ENCODE measurements around the gene PHTF2. TPM values are rescaled to one million over a fixed set of nuclear protein-coding genes. Genes with fewer than 3 reads are reported as not detected.
A peak's percentile ranks its signal among the peaks of the same experiment; 100 is the strongest.

Gene PHTF2
- total and polyA plus RNA-seq, 2 of the 4 experiments (the other 2 are of a cell fraction), result 28.3 to 69.9 TPM

DNA sequence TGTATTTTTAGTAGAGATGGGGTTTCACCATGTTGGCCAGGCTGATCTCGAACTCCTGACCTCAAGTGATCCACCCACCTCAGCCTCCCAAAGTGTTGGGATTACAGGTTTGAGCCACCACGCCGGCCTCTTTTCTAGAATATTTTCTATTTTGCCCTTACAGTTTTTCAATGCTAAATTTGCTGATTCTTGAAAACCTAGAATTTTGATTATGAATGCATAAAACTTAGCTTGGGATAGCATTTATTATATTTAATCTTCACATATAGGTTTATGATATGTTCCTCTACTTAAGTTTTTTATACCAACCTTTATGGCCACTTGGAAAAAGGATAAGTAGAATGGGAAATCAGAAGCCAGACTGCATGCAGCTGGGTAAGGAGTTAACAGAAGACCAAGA is 2.5 kb upstream of the PHTF2 start:
- no peak overlapping the region for H2BK15ac ChIP-seq (ENCODE audit: low read depth, low read length)
- no peaks in the 10 kb centered on the region for H3K27me3 ChIP-seq (ENCODE audit: control insufficient read depth, insufficient read depth, low read length)
- no peak overlapping the region for H2AK5ac ChIP-seq (ENCODE audit: low read depth, low read length)
- H3K4me2 ChIP-seq (ENCODE audit: low read depth, low read length), result no peak overlapping the region
- no peak overlapping the region for H3K4me3 ChIP-seq (ENCODE audit: insufficient read depth, low read depth, low read length)
- intact Hi-C loops (cut with micrococcal nuclease) (loop anchor here (10.0 kb wide), 1 partner anchor 109 kb away; no protein-coding TSS in a partner anchor), in situ Hi-C loops (cut with MboI; ENCODE audit: low sequenced_read_pairs) (no loop called here), dilution Hi-C loops (cut with HindIII; ENCODE audit: low sequenced_read_pairs, unreplicated experiment) (no loop called here)
- no peaks in the 10 kb centered on the region for H3K9me1 ChIP-seq (ENCODE audit: insufficient read depth, low read length)
- BruUV-seq (replicated peaks), result no TSS peak
- H4K20me1 ChIP-seq (ENCODE audit: insufficient read depth, low read length), result no peaks in the 10 kb centered on the region
- H3K9ac ChIP-seq (ENCODE audit: low read depth, low read length), result no peak overlapping the region
- H3K4ac ChIP-seq (ENCODE audit: low read depth, low read length), result no peak overlapping the region
- H4K5ac ChIP-seq (ENCODE audit: low read depth, low read length), result no peak overlapping the region
- no CpG with 5 or more reads among the region's 3 CpGs for WGBS, 2 experiments (ENCODE audit: extremely low coverage in 2 of 2, insufficient read length in 1 of 2)
- H2BK120ac ChIP-seq (ENCODE audit: low read depth, low read length), result no peak overlapping the region
- DNase-seq (no peak), ATAC-seq (ENCODE audit: low read depth) (no peak)
- TF ChIP-seq NFE2L2 (IDR thresholded peaks at IDR 0.05; ENCODE audit: low read depth, low read length) (no peak), MAFK (IDR thresholded peaks at IDR 0.05; ENCODE audit: low read depth, low read length) (peak; percentile 27; the same call in 1 of the 2 replicates), MXI1 (IDR thresholded peaks at IDR 0.05; ENCODE audit: borderline replicate concordance, low read depth, low read length) (no peak)
- TF ChIP-seq, protein P1, sequence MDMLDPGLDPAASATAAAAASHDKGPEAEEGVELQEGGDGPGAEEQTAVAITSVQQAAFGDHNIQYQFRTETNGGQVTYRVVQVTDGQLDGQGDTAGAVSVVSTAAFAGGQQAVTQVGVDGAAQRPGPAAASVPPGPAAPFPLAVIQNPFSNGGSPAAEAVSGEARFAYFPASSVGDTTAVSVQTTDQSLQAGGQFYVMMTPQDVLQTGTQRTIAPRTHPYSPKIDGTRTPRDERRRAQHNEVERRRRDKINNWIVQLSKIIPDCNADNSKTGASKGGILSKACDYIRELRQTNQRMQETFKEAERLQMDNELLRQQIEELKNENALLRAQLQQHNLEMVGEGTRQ (IDR thresholded peaks at IDR 0.05; ENCODE audit: low read depth, low read length), result no peak
- TF ChIP-seq, protein P2, sequence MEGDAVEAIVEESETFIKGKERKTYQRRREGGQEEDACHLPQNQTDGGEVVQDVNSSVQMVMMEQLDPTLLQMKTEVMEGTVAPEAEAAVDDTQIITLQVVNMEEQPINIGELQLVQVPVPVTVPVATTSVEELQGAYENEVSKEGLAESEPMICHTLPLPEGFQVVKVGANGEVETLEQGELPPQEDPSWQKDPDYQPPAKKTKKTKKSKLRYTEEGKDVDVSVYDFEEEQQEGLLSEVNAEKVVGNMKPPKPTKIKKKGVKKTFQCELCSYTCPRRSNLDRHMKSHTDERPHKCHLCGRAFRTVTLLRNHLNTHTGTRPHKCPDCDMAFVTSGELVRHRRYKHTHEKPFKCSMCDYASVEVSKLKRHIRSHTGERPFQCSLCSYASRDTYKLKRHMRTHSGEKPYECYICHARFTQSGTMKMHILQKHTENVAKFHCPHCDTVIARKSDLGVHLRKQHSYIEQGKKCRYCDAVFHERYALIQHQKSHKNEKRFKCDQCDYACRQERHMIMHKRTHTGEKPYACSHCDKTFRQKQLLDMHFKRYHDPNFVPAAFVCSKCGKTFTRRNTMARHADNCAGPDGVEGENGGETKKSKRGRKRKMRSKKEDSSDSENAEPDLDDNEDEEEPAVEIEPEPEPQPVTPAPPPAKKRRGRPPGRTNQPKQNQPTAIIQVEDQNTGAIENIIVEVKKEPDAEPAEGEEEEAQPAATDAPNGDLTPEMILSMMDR (conservative IDR thresholded peaks at IDR 0.05; ENCODE audit: low read depth, low read length), result no peak
- H3K14ac ChIP-seq (replicated peaks; ENCODE audit: low read depth, low read length), result no peak overlapping the region
- no peak overlapping the region for H4K8ac ChIP-seq (ENCODE audit: low read depth in 2 of 2, low read length in 2 of 2)
- H4K91ac ChIP-seq (ENCODE audit: insufficient read depth, low read depth, low read length), result no peak overlapping the region
- H3K4me1 ChIP-seq (ENCODE audit: control insufficient read depth, insufficient read depth, low read length), result peaks cover 6% of the 10 kb centered on the region; the same call in 1 of the 2 replicates
- no peaks in the 10 kb centered on the region for H3K36me3 ChIP-seq (ENCODE audit: control insufficient read depth, insufficient read depth, low read length)
- no peaks in the 10 kb centered on the region for H3K9me3 ChIP-seq (ENCODE audit: control insufficient read depth, insufficient read depth, low read length)
- H3K79me1 ChIP-seq (ENCODE audit: low read depth in 1 of 2, low read length in 2 of 2), result peaks cover 15 to 67% of the 10 kb centered on the region in 2 experiments
- POLR2A ChIA-PET (ENCODE audit: unreplicated experiment), result interaction anchor here (0.6 kb wide), 1 partner anchor 9 kb away, joined by 4 read pairs; no protein-coding TSS in a partner anchor
- H2BK5ac ChIP-seq (ENCODE audit: low read depth, low read length, poor library complexity, severe bottlenecking), result no peak overlapping the region
- CTCF ChIA-PET, result no interaction called here
- H2AFZ ChIP-seq (replicated peaks; ENCODE audit: low read length, poor library complexity), result no peak overlapping the region
- no peak overlapping the region for H3K27ac ChIP-seq (ENCODE audit: insufficient read depth, low read length)
- H2AK9ac ChIP-seq (replicated peaks; ENCODE audit: low read depth, low read length, poor library complexity), result no peak overlapping the region
- H2BK20ac ChIP-seq (ENCODE audit: low read depth, low read length), result no peak overlapping the region
- H3K23ac ChIP-seq (ENCODE audit: low read depth, low read length), result no peak overlapping the region
- no peak overlapping the region for H3K56ac ChIP-seq (ENCODE audit: extremely low read depth, insufficient read depth, low read length)
- H3K18ac ChIP-seq (ENCODE audit: low read depth, low read length), result no peak overlapping the region

Measured in IMR-90 (cell line).